ENCODE results near the gene NRL.

DNA sequence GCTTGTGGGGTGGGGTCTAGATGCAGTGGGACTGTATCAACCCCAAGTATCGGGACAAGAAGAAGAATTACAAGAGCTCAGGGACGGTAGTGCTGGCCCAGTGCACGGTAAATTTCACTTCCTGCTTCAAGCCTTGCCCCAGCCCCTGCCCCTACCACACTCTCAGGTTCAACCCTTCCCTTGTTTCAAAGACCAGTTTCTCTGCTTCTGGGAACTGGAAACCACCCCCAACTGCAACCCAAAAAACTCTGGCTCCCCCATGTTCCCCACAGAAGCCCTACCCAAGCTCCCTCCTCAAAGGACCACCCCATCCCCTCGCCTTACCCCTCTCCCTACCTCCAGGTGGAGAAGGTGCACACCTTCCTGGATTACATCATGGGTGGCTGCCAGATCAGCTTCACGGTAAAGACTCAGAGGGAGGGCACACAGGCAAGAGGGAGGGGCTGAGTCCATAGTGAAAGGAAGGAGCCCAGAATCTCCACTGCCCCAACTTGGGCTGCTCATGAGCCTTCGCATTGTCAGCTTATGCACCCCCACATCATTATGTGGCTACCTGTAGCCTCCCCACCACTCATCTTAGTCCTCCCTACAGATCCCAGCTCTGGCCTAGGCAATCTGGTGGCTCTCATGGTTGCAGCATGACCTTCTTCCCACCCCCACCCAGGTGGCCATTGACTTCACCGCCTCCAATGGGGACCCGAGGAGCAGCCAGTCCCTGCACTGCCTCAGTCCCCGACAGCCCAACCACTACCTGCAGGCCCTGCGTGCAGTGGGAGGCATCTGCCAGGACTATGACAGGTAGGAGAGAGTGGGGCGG lies 39.1 kb downstream of the NRL start:
- TF ChIP-seq GATA2 (IDR thresholded peaks at IDR 0.05; ENCODE audit: low read depth, low read length) (no peak), GATA3 (IDR thresholded peaks at IDR 0.05; ENCODE audit: low read depth, low read length) (no peak)

Data from SH-SY5Y (cell line).